Activated T-cell treated with anti-CD3 and anti-CD28 coated beads, Interleukin-2, amount 50 U/mL, for 24 hours (primary cell): ENCODE results near the gene AQP7.
"Not testable (repeated sequence)": the region's sequence is repeated elsewhere in the genome, so short reads cannot be mapped to it uniquely, and the experiment has no call there.

Experiments used
- DNase-seq: peaks from one replicate; pipeline ENCODE4 v3.0.0-alpha.2; 2020
- H3K27ac Mint-ChIP-seq: 2 replicates; pipeline ENCODE4 v1.8.0; 2020; ENCODE audit warnings: mild to moderate bottlenecking, mixed read lengths
- H3K27me3 Mint-ChIP-seq: 2 replicates; pipeline ENCODE4 v1.8.0; 2020; ENCODE audit warnings: mixed read lengths
- H3K36me3 Mint-ChIP-seq: 2 replicates; pipeline ENCODE4 v1.8.0; 2020; ENCODE audit warnings: low read depth, mixed read lengths
- H3K4me1 Mint-ChIP-seq: 2 replicates; pipeline ENCODE4 v1.8.0; 2020; ENCODE audit warnings: low read depth, mixed read lengths
- H3K4me3 Mint-ChIP-seq: 2 replicates; pipeline ENCODE4 v1.8.0; 2020; ENCODE audit warnings: mild to moderate bottlenecking, moderate library complexity, mixed read lengths
- H3K9me3 Mint-ChIP-seq: 2 replicates; pipeline ENCODE4 v1.8.0; 2020; ENCODE audit warnings: mixed read lengths

AQP7 gene

GRCh38 chr9:33393986-33394385, 8.4 kb downstream of the AQP7 start:
- H3K27me3 Mint-ChIP-seq, H3K4me3 Mint-ChIP-seq: not testable (repeated sequence)

GRCh38 chr9:33393581-33393980, 8.8 kb downstream of the AQP7 start:
- Mint-ChIP-seq H3K36me3 (no peaks in the 10 kb centered on the region), H3K4me3 (no peak overlapping the region), H3K27ac (no peak overlapping the region), H3K27me3 (no peaks in the 10 kb centered on the region), H3K4me1 (no peaks in the 10 kb centered on the region), H3K9me3 (no peaks in the 10 kb centered on the region)
- DNase-seq: no peak

More at GRCh38 chr9:33393986-33394385, 8.4 kb downstream of the AQP7 start:
- H3K9me3 Mint-ChIP-seq, DNase-seq, H3K27ac Mint-ChIP-seq, H3K4me1 Mint-ChIP-seq, H3K36me3 Mint-ChIP-seq: not testable (repeated sequence)

GRCh38 chr9:33392591-33393021, 9.8 kb downstream of the AQP7 start:
- not testable (repeated sequence) for H3K27me3 Mint-ChIP-seq, H3K4me3 Mint-ChIP-seq, DNase-seq, H3K27ac Mint-ChIP-seq, H3K36me3 Mint-ChIP-seq, H3K9me3 Mint-ChIP-seq, H3K4me1 Mint-ChIP-seq

GRCh38 chr9:33391111-33391771, 11.1 kb downstream of the AQP7 start:
- H3K4me3 Mint-ChIP-seq, H3K9me3 Mint-ChIP-seq, H3K27me3 Mint-ChIP-seq, H3K27ac Mint-ChIP-seq, DNase-seq, H3K36me3 Mint-ChIP-seq, H3K4me1 Mint-ChIP-seq: not testable (repeated sequence)

GRCh38 chr9:33388110-33388994, 14.0 kb downstream of the AQP7 start:
- no peaks in the 10 kb centered on the region for H3K36me3 Mint-ChIP-seq
- H3K9me3 Mint-ChIP-seq: no peaks in the 10 kb centered on the region
- no peak for DNase-seq
- no peaks in the 10 kb centered on the region for H3K27me3 Mint-ChIP-seq
- no peak overlapping the region for H3K4me3 Mint-ChIP-seq
- H3K4me1 Mint-ChIP-seq: no peaks in the 10 kb centered on the region
- H3K27ac Mint-ChIP-seq: no peak overlapping the region

- not testable (repeated sequence) for H3K9me3 Mint-ChIP-seq, H3K27ac Mint-ChIP-seq, H3K27me3 Mint-ChIP-seq, DNase-seq, H3K4me1 Mint-ChIP-seq, H3K4me3 Mint-ChIP-seq, H3K36me3 Mint-ChIP-seq
Measured at GRCh38 chr9:33386998-33387397, 15.4 kb downstream of the AQP7 start.

GRCh38 chr9:33386641-33386996, 15.7 kb downstream of the AQP7 start:
- H3K4me1 Mint-ChIP-seq, H3K9me3 Mint-ChIP-seq, H3K4me3 Mint-ChIP-seq, H3K27me3 Mint-ChIP-seq, H3K36me3 Mint-ChIP-seq, H3K27ac Mint-ChIP-seq, DNase-seq: not testable (repeated sequence)

- not testable (repeated sequence) for H3K9me3 Mint-ChIP-seq, H3K4me3 Mint-ChIP-seq, H3K4me1 Mint-ChIP-seq, H3K36me3 Mint-ChIP-seq, H3K27ac Mint-ChIP-seq, DNase-seq, H3K27me3 Mint-ChIP-seq
Measured at GRCh38 chr9:33385979-33386640, 16.3 kb downstream of the AQP7 start.

GRCh38 chr9:33385536-33385935, 16.8 kb downstream of the AQP7 start:
- not testable (repeated sequence) for H3K27ac Mint-ChIP-seq, H3K4me3 Mint-ChIP-seq, H3K36me3 Mint-ChIP-seq, H3K4me1 Mint-ChIP-seq, DNase-seq, H3K9me3 Mint-ChIP-seq, H3K27me3 Mint-ChIP-seq

GRCh38 chr9:33383396-33383795, 19.0 kb downstream of the AQP7 start:
- not testable (repeated sequence) for H3K36me3 Mint-ChIP-seq, H3K9me3 Mint-ChIP-seq, DNase-seq, H3K4me3 Mint-ChIP-seq, H3K4me1 Mint-ChIP-seq, H3K27ac Mint-ChIP-seq, H3K27me3 Mint-ChIP-seq

- not testable (repeated sequence) for H3K27ac Mint-ChIP-seq, H3K36me3 Mint-ChIP-seq, H3K9me3 Mint-ChIP-seq
Measured at GRCh38 chr9:33382397-33382796, 20.0 kb downstream of the AQP7 start.

GRCh38 chr9:33381231-33381791, 21.1 kb downstream of the AQP7 start:
- no peaks in the 10 kb centered on the region for H3K27me3 Mint-ChIP-seq
- no peaks in the 10 kb centered on the region for H3K4me1 Mint-ChIP-seq
- H3K36me3 Mint-ChIP-seq: no peaks in the 10 kb centered on the region
- H3K4me3 Mint-ChIP-seq: no peak overlapping the region
- no peak overlapping the region for H3K27ac Mint-ChIP-seq
- no peak for DNase-seq
- H3K9me3 Mint-ChIP-seq: no peaks in the 10 kb centered on the region

More at GRCh38 chr9:33382397-33382796, 20.0 kb downstream of the AQP7 start:
- not testable (repeated sequence) for H3K4me1 Mint-ChIP-seq, DNase-seq, H3K27me3 Mint-ChIP-seq, H3K4me3 Mint-ChIP-seq

GRCh38 chr9:33380390-33381094, 21.8 kb downstream of the AQP7 start:
- Mint-ChIP-seq H3K4me3 (no peak overlapping the region), H3K36me3 (no peaks in the 10 kb centered on the region), H3K9me3 (no peaks in the 10 kb centered on the region), H3K27ac (no peak overlapping the region), H3K27me3 (no peaks in the 10 kb centered on the region), H3K4me1 (no peaks in the 10 kb centered on the region)
- DNase-seq: no peak

GRCh38 chr9:33379666-33380389, 22.5 kb downstream of the AQP7 start:
- Mint-ChIP-seq H3K9me3 (no peaks in the 10 kb centered on the region), H3K4me1 (peaks cover 4% of the 10 kb centered on the region), H3K27ac (no peak overlapping the region), H3K4me3 (no peak overlapping the region), H3K36me3 (peaks cover under 1% of the 10 kb centered on the region), H3K27me3 (no peaks in the 10 kb centered on the region)
- DNase-seq: no peak
